GM23338 (cell line): Measurements from ENCODE around the gene GBX1. TPM values are rescaled to one million over a fixed set of nuclear protein-coding genes. Genes with fewer than 3 reads are reported as not detected.

Experiments used
- ATAC-seq: fragments of 200-7000 bp; cut with Tn5 transposase; 3 replicates; pipeline ENCODE4 v1.9.1; 2020
- DNase-seq: peaks from one replicate; pipeline ENCODE4 v3.0.0-alpha.2; 2015; ENCODE audit warnings: low spot score
- H2AFZ ChIP-seq: fragments of 200-600 bp; sonication (generic); 2 replicates; pipeline ENCODE4 v1.8.0; 2016; ENCODE audit warnings: antibody characterized with exemption, mild to moderate bottlenecking, moderate library complexity
- H3F3A ChIP-seq: fragments of 200-600 bp; sonication (generic); replicated peaks from 2 replicates; pipeline ENCODE4 v1.8.0; 2017; ENCODE audit warnings: antibody characterized with exemption, mixed run types, low read depth
- H3K27ac ChIP-seq: fragments of 200-600 bp; sonication (generic); 2 replicates; pipeline ENCODE4 v1.6.1; 2016; ENCODE audit warnings: low read depth
- H3K27me3 ChIP-seq: fragments of 200-600 bp; sonication (generic); 2 replicates; pipeline ENCODE4 v1.8.0; 2016; ENCODE audit warnings: mild to moderate bottlenecking, mixed run types, moderate library complexity; ENCODE audit not compliant: insufficient read depth
- H3K36me3 ChIP-seq: fragments of 200-600 bp; sonication (generic); 2 replicates; pipeline ENCODE4 v1.8.0; 2016; ENCODE audit warnings: mild to moderate bottlenecking; ENCODE audit not compliant: insufficient read depth
- H3K4me1 ChIP-seq: fragments of 200-600 bp; sonication (generic); 2 replicates; pipeline ENCODE4 v1.8.0; 2016; ENCODE audit warnings: mild to moderate bottlenecking, moderate library complexity; ENCODE audit not compliant: insufficient read depth
- H3K4me2 ChIP-seq: fragments of 200-600 bp; sonication (generic); 2 replicates; pipeline ENCODE4 v1.7.1; 2017; ENCODE audit warnings: mixed run types
- H3K4me3 ChIP-seq: fragments of 200-600 bp; sonication (generic); 2 replicates; pipeline ENCODE4 v1.6.1; 2016; ENCODE audit warnings: mixed run types
- H3K79me2 ChIP-seq: fragments of 200-600 bp; sonication (generic); replicated peaks from 2 replicates; pipeline ENCODE4 v1.8.0; 2017; ENCODE audit warnings: mild to moderate bottlenecking; ENCODE audit not compliant: insufficient read depth
- H3K9me2 ChIP-seq: fragments of 200-600 bp; sonication (generic); 2 replicates; pipeline ENCODE4 v1.8.0; 2017; ENCODE audit not compliant: insufficient read depth
- H4K20me1 ChIP-seq: fragments of 200-600 bp; sonication (generic); replicated peaks from 2 replicates; pipeline ENCODE4 v1.8.0; 2017; ENCODE audit warnings: mild to moderate bottlenecking; ENCODE audit not compliant: insufficient read depth
- H3K27ac Mint-ChIP-seq: 2 replicates; pipeline ENCODE4 v1.8.0; 2020; ENCODE audit warnings: inconsistent platforms, mild to moderate bottlenecking, moderate library complexity, mixed read lengths
- H3K27me3 Mint-ChIP-seq: 3 replicates; pipeline ENCODE4 v1.8.0; 2022; ENCODE audit warnings: low read depth, mild to moderate bottlenecking, moderate library complexity, mixed read lengths, inconsistent platforms; ENCODE audit not compliant: insufficient read depth, poor library complexity
- H3K36me3 Mint-ChIP-seq: 3 replicates; pipeline ENCODE4 v1.8.0; 2021; ENCODE audit warnings: low read depth, mild to moderate bottlenecking, inconsistent platforms, moderate library complexity, mixed read lengths
- H3K4me1 Mint-ChIP-seq: 3 replicates; pipeline ENCODE4 v1.8.0; 2020; ENCODE audit warnings: mild to moderate bottlenecking, inconsistent platforms, mixed read lengths
- H3K4me3 Mint-ChIP-seq: 3 replicates; pipeline ENCODE4 v1.8.0; 2021; ENCODE audit warnings: moderate library complexity, mild to moderate bottlenecking, inconsistent platforms, mixed read lengths
- H3K9me3 Mint-ChIP-seq: 3 replicates; pipeline ENCODE4 v1.8.0; 2020; ENCODE audit warnings: moderate library complexity, mild to moderate bottlenecking, inconsistent platforms, mixed read lengths
- CREB1 ChIP-seq: fragments of 250-450 bp; sonication (Bioruptor Pico); IDR thresholded peaks from 2 replicates; pipeline ENCODE4 v1.5.0; 2020; ENCODE audit warnings: low read depth, mild to moderate bottlenecking, moderate library complexity
- ETS1 ChIP-seq: IDR thresholded peaks from 2 replicates; pipeline ENCODE4 v1.6.1; 2016; ENCODE audit warnings: antibody characterized with exemption
- EZH2 ChIP-seq: fragments of 200-600 bp; sonication (generic); IDR thresholded peaks from one replicate; pipeline ENCODE4 v1.8.0; 2017; ENCODE audit warnings: antibody characterized with exemption, mild to moderate bottlenecking, low read depth; ENCODE audit not compliant: unreplicated experiment
- EZH2phosphoT487 ChIP-seq: fragments of 200-600 bp; sonication (generic); IDR thresholded peaks from one replicate; pipeline ENCODE4 v1.8.1; 2018; ENCODE audit warnings: antibody characterized with exemption; ENCODE audit not compliant: unreplicated experiment
- JUNB ChIP-seq: IDR thresholded peaks from one replicate; pipeline ENCODE4 v1.6.1; 2016; ENCODE audit warnings: antibody characterized with exemption; ENCODE audit not compliant: unreplicated experiment
- polyA plus RNA-seq: library from polyadenylated mRNA; unstranded; fragments of >200 nt; fragmentation: Nextera tagmentation; extraction: Ambion mirVana; gene quantifications from 2 replicates; pipeline ENCODE4 v1.2.1, GENCODE V29; 2016
- total RNA-seq: library from RNA; depleted of rRNA; stranded (reverse); fragments of >200 nt; shearing (Covaris generic); gene quantifications from 2 replicates; pipeline ENCODE4 v1.2.3, GENCODE V29; 2014
- TF ChIP-seq, protein P1 (sequence below): fragments of 250-450 bp; sonication (Bioruptor Pico); IDR thresholded peaks from 2 replicates; pipeline ENCODE4 v1.5.0; 2020; ENCODE audit warnings: mild to moderate bottlenecking, moderate library complexity

The GBX1 gene
- total and polyA plus RNA-seq, 2 experiments from 2014 or later = 0.24 TPM; not detected in 1

- ATAC-seq (no peak), DNase-seq (no peak)
- H3K27ac ChIP-seq = no peak overlapping the region
- 0 out of 2 replicates have a peak, but pooled peaks cover 4% of the 10 kb centered on the region for H3K36me3 ChIP-seq
- no peaks in the 10 kb centered on the region for H3F3A ChIP-seq
- H2AFZ ChIP-seq = no peak overlapping the region
- no peak overlapping the region for H3K27ac Mint-ChIP-seq
- H3K9me2 ChIP-seq = no peaks in the 10 kb centered on the region
- peaks cover 7% of the 10 kb centered on the region for H3K4me1 ChIP-seq
- no peaks in the 10 kb centered on the region for H3K9me3 Mint-ChIP-seq
- no peak overlapping the region for H3K4me3 Mint-ChIP-seq
- H3K27me3 ChIP-seq = no peaks in the 10 kb centered on the region
- no peaks in the 10 kb centered on the region; the same call in 1 of the 2 replicates for H4K20me1 ChIP-seq
- H3K27me3 Mint-ChIP-seq = peaks cover 19% of the 10 kb centered on the region
- peaks cover 15% of the 10 kb centered on the region for H3K4me1 Mint-ChIP-seq
- no peak overlapping the region for H3K4me3 ChIP-seq
- H3K36me3 Mint-ChIP-seq = peaks cover 4% of the 10 kb centered on the region; the same call in 2 of the 3 replicates
- no peak for TF ChIP-seq EZH2
- TF ChIP-seq EZH2phosphoT487 = no peak
- no peak for TF ChIP-seq CREB1
- TF ChIP-seq ETS1 = no peak
- TF ChIP-seq, protein P1, sequence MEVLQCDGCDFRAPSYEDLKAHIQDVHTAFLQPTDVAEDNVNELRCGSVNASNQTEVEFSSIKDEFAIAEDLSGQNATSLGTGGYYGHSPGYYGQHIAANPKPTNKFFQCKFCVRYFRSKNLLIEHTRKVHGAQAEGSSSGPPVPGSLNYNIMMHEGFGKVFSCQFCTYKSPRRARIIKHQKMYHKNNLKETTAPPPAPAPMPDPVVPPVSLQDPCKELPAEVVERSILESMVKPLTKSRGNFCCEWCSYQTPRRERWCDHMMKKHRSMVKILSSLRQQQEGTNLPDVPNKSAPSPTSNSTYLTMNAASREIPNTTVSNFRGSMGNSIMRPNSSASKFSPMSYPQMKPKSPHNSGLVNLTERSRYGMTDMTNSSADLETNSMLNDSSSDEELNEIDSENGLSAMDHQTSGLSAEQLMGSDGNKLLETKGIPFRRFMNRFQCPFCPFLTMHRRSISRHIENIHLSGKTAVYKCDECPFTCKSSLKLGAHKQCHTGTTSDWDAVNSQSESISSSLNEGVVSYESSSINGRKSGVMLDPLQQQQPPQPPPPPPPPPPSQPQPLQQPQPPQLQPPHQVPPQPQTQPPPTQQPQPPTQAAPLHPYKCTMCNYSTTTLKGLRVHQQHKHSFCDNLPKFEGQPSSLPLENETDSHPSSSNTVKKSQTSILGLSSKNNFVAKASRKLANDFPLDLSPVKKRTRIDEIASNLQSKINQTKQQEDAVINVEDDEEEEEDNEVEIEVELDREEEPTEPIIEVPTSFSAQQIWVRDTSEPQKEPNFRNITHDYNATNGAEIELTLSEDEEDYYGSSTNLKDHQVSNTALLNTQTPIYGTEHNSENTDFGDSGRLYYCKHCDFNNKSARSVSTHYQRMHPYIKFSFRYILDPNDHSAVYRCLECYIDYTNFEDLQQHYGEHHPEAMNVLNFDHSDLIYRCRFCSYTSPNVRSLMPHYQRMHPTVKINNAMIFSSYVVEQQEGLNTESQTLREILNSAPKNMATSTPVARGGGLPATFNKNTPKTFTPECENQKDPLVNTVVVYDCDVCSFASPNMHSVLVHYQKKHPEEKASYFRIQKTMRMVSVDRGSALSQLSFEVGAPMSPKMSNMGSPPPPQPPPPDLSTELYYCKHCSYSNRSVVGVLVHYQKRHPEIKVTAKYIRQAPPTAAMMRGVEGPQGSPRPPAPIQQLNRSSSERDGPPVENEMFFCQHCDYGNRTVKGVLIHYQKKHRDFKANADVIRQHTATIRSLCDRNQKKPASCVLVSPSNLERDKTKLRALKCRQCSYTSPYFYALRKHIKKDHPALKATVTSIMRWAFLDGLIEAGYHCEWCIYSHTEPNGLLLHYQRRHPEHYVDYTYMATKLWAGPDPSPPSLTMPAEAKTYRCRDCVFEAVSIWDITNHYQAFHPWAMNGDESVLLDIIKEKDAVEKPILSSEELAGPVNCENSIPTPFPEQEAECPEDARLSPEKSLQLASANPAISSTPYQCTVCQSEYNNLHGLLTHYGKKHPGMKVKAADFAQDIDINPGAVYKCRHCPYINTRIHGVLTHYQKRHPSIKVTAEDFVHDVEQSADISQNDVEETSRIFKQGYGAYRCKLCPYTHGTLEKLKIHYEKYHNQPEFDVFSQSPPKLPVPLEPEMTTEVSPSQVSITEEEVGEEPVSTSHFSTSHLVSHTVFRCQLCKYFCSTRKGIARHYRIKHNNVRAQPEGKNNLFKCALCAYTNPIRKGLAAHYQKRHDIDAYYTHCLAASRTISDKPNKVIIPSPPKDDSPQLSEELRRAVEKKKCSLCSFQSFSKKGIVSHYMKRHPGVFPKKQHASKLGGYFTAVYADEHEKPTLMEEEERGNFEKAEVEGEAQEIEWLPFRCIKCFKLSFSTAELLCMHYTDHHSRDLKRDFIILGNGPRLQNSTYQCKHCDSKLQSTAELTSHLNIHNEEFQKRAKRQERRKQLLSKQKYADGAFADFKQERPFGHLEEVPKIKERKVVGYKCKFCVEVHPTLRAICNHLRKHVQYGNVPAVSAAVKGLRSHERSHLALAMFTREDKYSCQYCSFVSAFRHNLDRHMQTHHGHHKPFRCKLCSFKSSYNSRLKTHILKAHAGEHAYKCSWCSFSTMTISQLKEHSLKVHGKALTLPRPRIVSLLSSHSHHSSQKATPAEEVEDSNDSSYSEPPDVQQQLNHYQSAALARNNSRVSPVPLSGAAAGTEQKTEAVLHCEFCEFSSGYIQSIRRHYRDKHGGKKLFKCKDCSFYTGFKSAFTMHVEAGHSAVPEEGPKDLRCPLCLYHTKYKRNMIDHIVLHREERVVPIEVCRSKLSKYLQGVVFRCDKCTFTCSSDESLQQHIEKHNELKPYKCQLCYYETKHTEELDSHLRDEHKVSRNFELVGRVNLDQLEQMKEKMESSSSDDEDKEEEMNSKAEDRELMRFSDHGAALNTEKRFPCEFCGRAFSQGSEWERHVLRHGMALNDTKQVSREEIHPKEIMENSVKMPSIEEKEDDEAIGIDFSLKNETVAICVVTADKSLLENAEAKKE (CRISPR knock-in tag) = no peak
- TF ChIP-seq JUNB = no peak
- H3K4me2 ChIP-seq = no peak overlapping the region
- H3K79me2 ChIP-seq = no peaks in the 10 kb centered on the region
These were observed 39.8 kb upstream of the GBX1 start for GRCh38 chr7:151207315-151207714.
